Stimulated activated CD4-positive, alpha-beta T cell treated with anti-CD3 and anti-CD28 coated beads, Interleukin-4, amount 100 ng/mL, for 48 hours (primary cell): ENCODE results near the gene SDK2.

ENCODE experiments used
- DNase-seq, 2 donors: peaks; one replicate each; pipeline ENCODE4 v3.0.0-alpha.2; 2020; ENCODE audit warnings: low read depth in 2 of 2

SDK2 gene

DNA sequence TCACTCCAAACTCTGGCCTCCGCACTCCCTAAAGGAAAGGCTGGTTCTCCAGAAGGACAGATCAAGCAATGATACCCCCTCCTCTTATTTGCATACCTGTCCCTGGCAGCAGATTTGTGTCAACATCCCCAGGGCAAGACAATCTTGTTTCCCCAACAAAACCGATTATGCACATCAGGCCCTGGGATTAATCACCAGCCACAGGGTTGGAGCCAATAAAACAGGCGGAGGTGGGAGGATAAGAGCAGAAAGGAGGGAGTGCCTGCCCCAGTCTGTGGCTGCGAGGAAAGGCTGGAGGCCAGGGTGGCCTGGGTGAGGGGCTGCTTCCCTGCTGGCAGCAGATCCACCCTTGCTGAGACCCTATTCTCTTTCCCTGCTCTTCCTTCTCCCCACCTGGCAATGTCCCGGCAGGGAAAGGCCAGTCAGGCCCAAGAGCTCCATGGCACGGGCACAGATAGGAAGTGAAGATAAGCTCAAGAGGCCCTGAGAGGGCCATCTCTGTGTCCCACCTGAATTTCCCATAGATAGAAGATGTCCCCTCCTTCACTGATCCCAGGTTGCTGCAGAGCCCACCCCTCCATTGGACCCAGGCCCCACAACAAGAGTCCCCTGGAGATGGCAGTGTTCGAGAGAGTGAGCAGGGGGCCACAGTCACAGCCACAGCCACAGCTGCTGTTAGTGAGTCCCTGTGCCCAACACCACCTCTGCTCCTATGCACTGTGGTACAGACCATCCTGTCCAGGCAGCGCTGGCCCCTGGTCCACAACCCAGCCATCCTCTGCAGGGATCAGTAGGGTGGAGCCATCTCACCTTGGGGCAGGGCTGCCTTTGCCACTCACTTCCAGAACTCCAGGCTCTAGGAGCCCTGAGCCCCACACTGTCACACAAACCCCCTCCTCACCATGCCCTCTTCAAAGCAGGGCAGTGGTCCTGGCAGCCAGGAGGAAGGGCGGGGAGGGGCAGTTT is 137.5 kb downstream of the SDK2 start:
- no peak for DNase-seq

DNA sequence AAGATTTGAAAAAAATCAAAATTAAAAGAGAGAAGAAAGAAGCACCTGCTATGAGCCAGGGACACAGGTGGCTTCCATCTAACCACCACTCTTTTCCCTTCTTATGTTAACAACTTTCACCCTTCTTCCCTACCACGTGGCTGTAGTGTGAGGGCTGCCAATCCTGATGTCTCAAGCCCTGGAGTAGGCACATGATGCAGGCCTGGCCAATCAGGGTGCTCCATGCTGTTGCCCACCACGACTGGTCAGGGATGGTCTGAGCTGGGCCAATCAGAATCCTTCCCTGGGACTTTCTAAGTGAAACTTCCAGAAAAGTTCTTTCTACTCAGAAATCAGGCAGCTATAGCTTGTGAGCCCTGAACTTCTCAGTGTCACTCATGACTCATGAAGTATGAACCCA is 140.7 kb downstream of the SDK2 start:
- DNase-seq, result no peak

DNA sequence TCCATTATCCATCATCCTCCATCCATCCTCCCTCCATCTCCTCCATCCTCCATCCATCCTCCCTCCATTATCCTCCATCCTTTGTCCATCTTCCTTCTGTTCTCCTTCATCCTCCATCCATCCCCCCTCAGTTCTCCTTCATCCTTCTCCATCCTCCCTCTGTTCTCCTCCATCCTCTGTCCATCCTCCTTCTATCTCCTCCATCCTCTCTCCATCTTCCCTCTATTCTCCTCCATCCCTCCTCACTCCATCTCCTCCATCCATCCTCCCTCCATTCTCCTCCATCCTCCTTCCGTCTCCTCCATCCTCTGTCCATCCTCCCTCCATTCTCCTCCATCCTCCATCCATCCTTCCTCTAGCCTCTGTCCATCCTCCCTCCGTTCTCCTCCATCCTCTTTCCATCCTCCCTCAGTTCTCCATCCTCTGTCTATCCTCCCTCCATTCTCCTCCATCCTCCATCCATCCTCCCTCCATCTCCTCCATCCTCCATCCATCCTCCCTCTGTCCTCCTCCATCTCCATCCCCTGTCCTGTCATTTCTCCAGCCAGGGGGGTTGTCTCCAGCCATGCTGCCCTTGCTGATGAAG is 143.7 kb downstream of the SDK2 start:
- no peak for DNase-seq

- no peak for DNase-seq
These were observed 145.2 kb downstream of the SDK2 start for GRCh38 chr17:73498886-73499554.

- DNase-seq, result no peak
These were observed 146.1 kb downstream of the SDK2 start for GRCh38 chr17:73498176-73498575.

DNA sequence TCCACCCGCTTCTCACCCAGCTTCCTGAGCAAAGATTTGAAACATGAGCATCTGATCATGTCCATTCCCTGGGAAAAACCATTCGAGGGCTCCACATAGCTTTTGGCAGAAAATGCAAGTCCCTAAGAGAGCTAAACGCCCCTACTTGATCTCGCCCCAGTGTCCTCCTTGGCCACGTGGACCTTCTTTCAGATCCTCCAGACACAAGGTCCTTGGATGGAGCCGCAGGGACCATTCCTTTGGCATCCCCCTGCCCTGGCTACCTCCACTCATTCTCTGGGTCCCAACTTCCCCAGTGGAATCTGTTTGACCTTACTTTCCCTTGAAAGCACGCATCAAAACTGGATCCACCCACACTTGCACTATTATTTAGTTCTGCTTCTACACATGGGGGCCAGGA is 146.5 kb downstream of the SDK2 start:
- no peak for DNase-seq

DNA sequence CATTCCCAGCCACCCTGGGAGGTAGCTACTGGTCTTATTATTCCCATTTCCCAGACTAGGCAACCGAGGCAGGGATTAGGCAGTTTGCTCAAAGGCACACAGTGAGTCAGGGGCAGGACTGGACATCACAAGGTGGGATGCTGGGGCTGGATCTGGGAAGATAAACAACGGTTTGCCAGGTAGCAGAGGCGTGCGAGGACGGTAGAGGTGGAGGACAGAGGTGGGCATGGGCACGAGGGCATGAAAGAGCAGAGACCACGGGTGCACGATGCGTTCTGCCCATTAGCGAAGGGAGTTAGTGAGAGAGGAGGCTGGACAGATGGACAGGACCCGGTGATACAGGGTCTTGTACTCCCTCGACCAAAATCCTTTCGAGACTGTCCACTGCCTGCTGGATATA is 148.0 kb downstream of the SDK2 start:
- DNase-seq, result no peak

- DNase-seq, result no peak
These were observed 148.6 kb downstream of the SDK2 start for GRCh38 chr17:73495641-73496040.

- no peak for DNase-seq
These were observed 149.3 kb downstream of the SDK2 start for GRCh38 chr17:73494950-73495349.

DNA sequence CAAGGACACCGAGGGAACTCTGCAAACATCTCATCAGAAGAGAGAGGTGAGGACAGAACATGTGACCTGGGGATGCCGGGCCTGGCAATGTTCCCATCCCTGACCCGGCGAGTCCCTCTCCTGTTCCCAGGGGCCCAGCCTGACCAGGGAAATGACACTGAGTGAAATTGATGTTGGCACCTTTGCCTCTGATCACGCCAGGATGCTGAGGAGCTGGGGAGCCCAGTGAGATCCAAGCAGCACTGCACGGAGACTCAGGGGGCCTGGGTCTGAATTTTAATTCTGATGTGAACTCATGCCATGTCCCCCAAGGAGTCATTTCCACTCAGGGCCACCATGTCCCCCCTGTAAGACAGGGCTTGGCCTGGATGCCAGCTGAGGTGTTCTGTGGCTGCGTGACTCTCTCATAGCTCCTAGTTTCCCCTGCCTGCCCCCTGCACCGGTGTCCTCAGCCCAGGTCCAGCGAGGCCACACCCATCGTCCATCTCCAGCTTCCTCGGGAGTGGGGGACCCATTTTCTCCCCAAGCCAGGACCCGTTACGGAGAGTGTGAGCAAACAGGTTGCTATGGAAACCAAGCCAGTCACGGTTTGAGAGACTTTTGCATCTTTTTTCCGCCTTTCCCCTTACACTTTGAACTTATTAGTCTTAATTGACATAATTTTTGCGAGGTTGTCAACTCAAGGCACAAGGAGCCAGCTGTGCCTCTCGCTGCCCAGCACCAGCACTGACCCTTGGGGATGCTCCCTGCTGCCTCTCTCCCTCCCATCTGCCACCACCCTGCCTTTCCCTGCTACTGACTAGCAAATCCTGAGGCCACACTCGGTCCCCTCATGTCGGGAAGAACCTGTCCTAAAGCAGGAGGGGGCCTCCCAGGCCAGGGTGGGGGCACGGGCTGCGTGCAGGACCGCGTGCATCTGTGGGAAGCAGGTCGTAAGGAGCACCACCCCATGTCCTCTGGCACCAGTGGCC is 150.0 kb downstream of the SDK2 start:
- no peak for DNase-seq

DNA sequence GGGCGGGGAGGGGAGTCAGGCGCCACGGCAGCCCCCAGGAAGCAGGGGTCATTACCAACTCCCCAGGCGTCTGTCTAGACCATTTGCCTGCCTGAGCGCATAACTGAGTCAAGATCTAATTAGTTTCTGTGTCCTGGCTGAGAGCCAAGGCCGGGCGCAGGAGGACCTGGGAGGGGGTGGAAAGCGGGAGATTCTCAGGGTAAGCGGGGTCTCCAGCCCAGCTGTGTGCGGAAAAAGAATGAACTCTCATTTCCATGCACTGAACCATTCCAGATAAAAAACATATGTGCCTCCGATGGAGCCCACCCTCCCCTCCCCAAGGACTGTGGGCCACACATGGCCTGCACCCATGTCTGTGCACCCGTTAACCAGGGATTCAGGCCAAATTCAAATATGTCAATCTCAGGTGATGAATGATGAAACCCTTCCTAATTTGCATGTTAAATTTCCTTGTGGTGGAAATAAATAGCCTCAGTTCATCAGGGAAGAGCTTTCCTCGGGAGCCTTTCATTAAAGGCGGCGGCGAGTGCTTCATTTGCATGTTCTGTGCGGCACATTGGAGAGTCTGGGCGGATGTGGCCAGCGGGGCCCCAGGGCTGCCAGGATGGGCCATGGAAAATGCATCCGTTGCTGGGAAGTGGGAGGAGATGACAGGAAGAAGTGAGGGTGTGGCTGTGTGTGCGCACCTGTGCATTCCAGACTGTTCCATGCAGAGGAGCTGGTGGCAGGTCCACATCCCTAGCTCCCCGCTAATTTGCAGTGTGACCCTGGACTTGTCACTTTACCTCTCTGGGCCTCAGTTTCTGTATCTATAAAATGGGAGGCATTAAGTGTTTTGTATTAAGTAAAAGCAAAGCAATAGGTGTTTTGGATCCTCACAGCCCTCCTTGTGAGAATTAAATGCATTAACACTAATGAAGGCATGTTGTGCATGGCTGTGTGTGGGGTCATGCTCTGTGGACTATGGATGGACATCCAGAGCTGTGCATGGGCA is 151.1 kb downstream of the SDK2 start:
- no peak for DNase-seq

- DNase-seq, result no peak
These were observed 152.0 kb downstream of the SDK2 start for GRCh38 chr17:73492125-73492820.

DNA sequence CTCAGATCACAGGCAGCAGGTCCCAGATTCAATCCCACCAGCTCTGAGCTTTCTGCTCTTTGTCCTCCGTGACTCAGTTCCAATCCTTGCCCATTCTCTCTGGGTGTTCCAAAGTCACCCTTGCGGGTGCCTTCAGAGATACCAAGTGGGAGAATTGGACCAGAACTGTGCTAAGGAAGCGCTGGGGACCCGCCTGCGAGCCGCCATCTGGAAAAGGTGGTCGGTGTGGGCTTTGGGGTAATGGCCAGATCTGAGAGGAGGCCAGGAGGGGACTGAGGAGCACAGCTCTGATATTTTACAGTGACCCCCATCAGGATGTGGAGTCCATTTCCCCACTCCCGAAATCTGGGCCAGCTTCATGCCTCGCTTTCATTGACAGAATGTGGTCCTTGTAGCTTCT is 152.6 kb downstream of the SDK2 start:
- no peak for DNase-seq

DNA sequence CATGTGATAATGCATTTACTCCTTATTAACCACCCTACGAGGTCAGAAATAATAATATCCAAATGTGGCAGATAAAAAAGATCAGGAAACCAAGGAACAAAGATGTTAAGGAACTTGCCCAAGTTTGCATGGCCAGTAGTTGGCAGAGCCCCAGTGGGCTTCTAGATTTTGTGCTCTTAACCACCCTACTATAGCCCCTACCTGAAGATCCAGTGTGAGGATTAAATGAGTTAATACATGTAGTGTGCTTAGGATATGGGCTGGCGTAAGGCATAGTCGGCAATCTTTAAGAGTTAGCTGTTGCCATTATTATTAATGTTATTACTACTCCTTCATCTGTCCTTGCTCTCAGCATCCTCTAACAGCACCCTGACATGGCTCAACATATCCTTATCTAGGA is 153.4 kb downstream of the SDK2 start:
- DNase-seq, result no peak

DNA sequence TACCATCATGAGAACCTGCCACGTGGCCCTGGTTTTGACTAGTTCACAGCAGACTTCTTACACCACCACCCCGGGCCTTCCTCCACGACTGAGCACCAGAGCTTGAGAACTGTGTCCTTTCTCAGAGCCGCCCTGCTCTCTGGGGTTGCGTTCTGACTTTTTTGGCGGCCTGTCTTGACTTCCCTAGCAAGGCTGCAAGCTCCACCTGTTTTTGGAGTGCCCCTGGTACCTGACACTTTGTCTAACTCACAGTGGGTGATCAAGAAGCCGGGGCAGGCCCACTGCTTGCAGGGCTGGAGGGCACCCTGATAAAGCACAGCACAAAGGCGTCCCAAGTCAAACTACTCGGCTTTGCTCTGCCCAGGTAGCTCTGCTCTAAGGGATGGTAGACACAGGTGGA is 154.3 kb downstream of the SDK2 start:
- DNase-seq, result no peak

DNA sequence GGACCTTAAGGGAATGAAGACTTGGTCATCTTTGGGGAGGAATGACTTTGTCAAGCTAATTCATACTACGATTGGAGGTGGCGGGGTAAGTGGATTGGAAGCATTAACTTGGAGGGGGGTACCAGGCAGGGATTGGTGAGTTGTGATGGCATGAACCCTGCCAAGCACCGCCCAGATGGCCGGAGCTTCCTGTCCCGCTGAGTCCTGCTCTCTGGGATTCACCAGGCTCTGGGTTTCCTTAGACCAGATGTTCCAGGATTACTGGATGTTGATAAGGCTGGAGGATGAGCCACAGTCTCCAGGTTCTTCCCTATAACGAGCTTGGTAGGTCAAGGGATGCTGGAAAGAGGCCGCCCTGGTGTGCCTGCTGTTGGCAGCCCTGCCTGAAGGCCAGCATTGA is 154.9 kb downstream of the SDK2 start:
- no peak for DNase-seq

- DNase-seq, result no peak
These were observed 159.1 kb downstream of the SDK2 start for GRCh38 chr17:73485130-73485529.

DNA sequence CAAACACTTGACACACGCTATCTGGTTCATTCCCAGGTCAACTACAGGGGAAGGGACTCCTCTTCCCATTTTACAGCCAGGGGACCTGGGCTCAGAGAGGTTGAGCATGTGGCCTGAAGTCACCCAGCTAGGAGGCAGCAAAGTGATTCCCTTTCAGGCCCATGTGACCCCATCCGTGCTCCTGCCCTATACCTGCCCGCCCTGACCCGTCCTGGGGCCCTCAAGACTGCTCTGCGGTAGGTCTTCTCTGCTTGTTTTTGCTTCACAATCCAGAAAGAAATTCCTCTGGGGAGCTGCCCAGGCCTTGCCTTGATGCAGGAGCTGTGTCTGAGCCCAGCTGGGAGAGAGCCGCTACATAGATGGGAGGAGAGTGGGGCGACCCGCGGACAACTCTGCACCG is 161.4 kb downstream of the SDK2 start:
- DNase-seq, result no peak

DNA sequence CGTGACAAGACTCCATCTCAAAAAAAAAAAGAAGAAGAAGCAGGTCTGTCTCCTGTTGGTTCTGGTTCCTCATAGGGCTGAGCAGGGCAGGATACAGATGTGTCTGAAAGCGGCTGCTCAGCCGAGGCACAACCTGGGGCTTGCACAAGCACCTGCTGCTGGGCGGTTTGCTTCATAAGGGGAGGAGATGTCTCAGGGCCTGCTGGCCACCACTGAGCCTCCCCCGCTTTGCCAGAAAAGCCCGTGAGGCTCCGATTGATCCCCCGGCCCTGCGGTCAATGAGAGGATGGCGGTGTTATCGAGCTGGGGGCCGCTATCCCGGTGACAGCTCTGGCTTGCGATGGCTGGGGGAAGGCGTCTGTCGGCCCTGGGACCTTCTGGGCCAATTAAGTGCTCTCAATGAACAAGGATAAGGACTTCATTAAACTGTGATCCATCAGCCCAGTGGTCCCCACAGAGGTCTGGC is 162.0 kb downstream of the SDK2 start:
- DNase-seq, result no peak

DNA sequence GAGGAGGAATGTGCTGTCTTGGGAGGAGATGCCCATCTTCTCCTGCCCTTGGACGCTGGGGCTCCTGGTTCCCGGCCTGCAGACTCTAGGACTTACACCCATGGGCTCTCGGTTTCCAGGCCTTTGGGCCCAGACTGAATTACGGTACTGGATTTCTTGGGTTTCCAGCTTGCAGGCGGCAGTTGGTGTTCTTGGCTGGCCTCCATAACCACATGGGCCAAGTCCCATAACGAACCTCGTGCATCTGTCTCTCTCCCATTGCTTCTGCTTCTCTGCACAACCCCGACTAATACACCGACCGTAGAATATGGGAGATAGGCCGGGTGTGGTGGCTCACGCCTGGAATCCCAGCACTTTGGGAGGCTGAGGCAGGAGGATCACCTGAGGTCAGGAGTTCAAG is 162.6 kb downstream of the SDK2 start:
- no peak for DNase-seq
